H9 (cell line): ENCODE measurements around the gene ARHGAP35. TPM values are rescaled to one million over a fixed set of nuclear protein-coding genes. Genes with fewer than 3 reads are reported as not detected.

Experiments
- DNase-seq: peaks from one replicate; pipeline ENCODE4 v3.0.0-alpha.2; 2017
- H2AFZ ChIP-seq: one replicate; pipeline ENCODE4 v1.6.1; 2013; ENCODE audit warnings: mild to moderate bottlenecking, low read length, control low read depth, moderate library complexity
- H2AK5ac ChIP-seq: 2 replicates; pipeline ENCODE4 v1.6.1; 2013; ENCODE audit warnings: low read length, control low read depth, mixed read lengths; ENCODE audit not compliant: insufficient read length
- H2BK120ac ChIP-seq: one replicate; pipeline ENCODE4 v1.6.1; 2013; ENCODE audit warnings: low read depth, mild to moderate bottlenecking, low read length, control low read depth, inconsistent platforms; ENCODE audit not compliant: poor library complexity, severe bottlenecking
- H2BK12ac ChIP-seq: 2 replicates; pipeline ENCODE4 v1.6.1; 2013; ENCODE audit warnings: low read length, control low read depth, mixed read lengths, low read depth; ENCODE audit not compliant: insufficient read length
- H2BK15ac ChIP-seq: 2 replicates; pipeline ENCODE4 v1.6.1; 2013; ENCODE audit warnings: low read depth, low read length, control low read depth
- H2BK20ac ChIP-seq: one replicate; pipeline ENCODE4 v1.6.1; 2013; ENCODE audit warnings: low read depth, mild to moderate bottlenecking, low read length, control low read depth, inconsistent platforms; ENCODE audit not compliant: poor library complexity, severe bottlenecking
- H2BK5ac ChIP-seq: 2 replicates; pipeline ENCODE4 v1.6.1; 2013; ENCODE audit warnings: low read length, control low read depth, mixed read lengths; ENCODE audit not compliant: insufficient read length
- H3K14ac ChIP-seq: 2 replicates; pipeline ENCODE4 v1.6.1; 2013; ENCODE audit warnings: low read length, control low read depth; ENCODE audit not compliant: insufficient read depth
- H3K18ac ChIP-seq: 2 replicates; pipeline ENCODE4 v1.6.1; 2013; ENCODE audit warnings: low read depth, mild to moderate bottlenecking, mixed read lengths, low read length, control low read depth; ENCODE audit not compliant: insufficient read length
- H3K23ac ChIP-seq: 2 replicates; pipeline ENCODE4 v1.6.1; 2013; ENCODE audit warnings: low read length, control low read depth, mixed read lengths, low read depth; ENCODE audit not compliant: insufficient read length
- H3K23me2 ChIP-seq: 2 replicates; pipeline ENCODE4 v1.6.1; 2013; ENCODE audit warnings: low read depth, mild to moderate bottlenecking, mixed read lengths, low read length, control low read depth; ENCODE audit not compliant: insufficient read length, poor library complexity, severe bottlenecking
- H3K27ac ChIP-seq: 2 replicates; pipeline ENCODE4 v1.5.1; 2013; ENCODE audit warnings: low read length, control low read depth, mixed read lengths, low read depth; ENCODE audit not compliant: insufficient read length
- H3K27me3 ChIP-seq: 2 replicates; pipeline ENCODE4 v1.6.1; 2013; ENCODE audit warnings: low read length, control low read depth, inconsistent platforms; ENCODE audit not compliant: insufficient read depth
- H3K4ac ChIP-seq: 2 replicates; pipeline ENCODE4 v1.6.1; 2013; ENCODE audit warnings: low read depth, mild to moderate bottlenecking, control low read depth, inconsistent platforms, low read length, moderate library complexity
- H3K4me1 ChIP-seq: 2 replicates; pipeline ENCODE4 v1.6.1; 2013; ENCODE audit warnings: low read length, control low read depth, inconsistent platforms; ENCODE audit not compliant: insufficient read depth
- H3K4me2 ChIP-seq: 2 replicates; pipeline ENCODE4 v1.6.1; 2013; ENCODE audit warnings: low read length, control low read depth, mixed read lengths; ENCODE audit not compliant: insufficient read length, insufficient read depth
- H3K56ac ChIP-seq: 2 replicates; pipeline ENCODE4 v1.6.1; 2013; ENCODE audit warnings: low read depth, mild to moderate bottlenecking, mixed read lengths, low read length, control low read depth; ENCODE audit not compliant: insufficient read length
- H3K79me1 ChIP-seq: 2 replicates; pipeline ENCODE4 v1.6.1; 2013; ENCODE audit warnings: low read depth, mild to moderate bottlenecking, moderate library complexity, low read length, control low read depth, inconsistent platforms; ENCODE audit not compliant: insufficient read depth, poor library complexity, severe bottlenecking
- H3K79me2 ChIP-seq: 2 replicates; pipeline ENCODE4 v1.6.1; 2013; ENCODE audit warnings: low read length, control low read depth, inconsistent platforms; ENCODE audit not compliant: insufficient read depth
- H3K9ac ChIP-seq: 2 replicates; pipeline ENCODE4 v1.6.1; 2013; ENCODE audit warnings: low read length, control low read depth, mixed read lengths; ENCODE audit not compliant: insufficient read length; ENCODE audit errors: extremely low read depth
- H3K9me3 ChIP-seq: one replicate; pipeline ENCODE4 v1.6.1; 2013; ENCODE audit warnings: low read depth, low read length, inconsistent platforms; ENCODE audit not compliant: control insufficient read depth
- H3T11ph ChIP-seq: one replicate; pipeline ENCODE4 v1.6.1; 2013; ENCODE audit warnings: mild to moderate bottlenecking, low read length, control low read depth, inconsistent platforms
- H4K20me1 ChIP-seq: one replicate; pipeline ENCODE4 v1.6.1; 2013; ENCODE audit not compliant: control insufficient read depth, insufficient read length, insufficient read depth
- H4K5ac ChIP-seq: 2 replicates; pipeline ENCODE4 v1.6.1; 2013; ENCODE audit warnings: low read depth, mild to moderate bottlenecking, mixed read lengths, low read length, control low read depth; ENCODE audit not compliant: insufficient read length
- H4K8ac ChIP-seq: replicated peaks from 2 replicates; pipeline ENCODE4 v1.6.1; 2013; ENCODE audit warnings: low read length, control low read depth, mixed read lengths, low read depth; ENCODE audit not compliant: insufficient read length
- H4K91ac ChIP-seq: 2 replicates; pipeline ENCODE4 v1.6.1; 2013; ENCODE audit warnings: low read depth, mild to moderate bottlenecking, moderate library complexity, mixed read lengths, low read length, control low read depth; ENCODE audit not compliant: insufficient read length
- H3K27ac Mint-ChIP-seq, 3 experiments: 2 replicates in 2 of 3; 3 replicates in 1 of 3; pipeline ENCODE4 v1.8.0; 2020 to 2021; ENCODE audit warnings: mixed read lengths in 3 of 3, mild to moderate bottlenecking in 1 of 3, moderate library complexity in 1 of 3
- H3K27me3 Mint-ChIP-seq: 2 replicates; pipeline ENCODE4 v1.8.0; 2021; ENCODE audit warnings: low read depth, mild to moderate bottlenecking, moderate library complexity, mixed read lengths
- H3K36me3 Mint-ChIP-seq, 3 experiments: 2 replicates in 2 of 3; 3 replicates in 1 of 3; pipeline ENCODE4 v1.8.0; 2020 to 2021; ENCODE audit warnings: low read depth in 3 of 3, mixed read lengths in 3 of 3; ENCODE audit not compliant: insufficient read depth in 1 of 3
- H3K4me1 Mint-ChIP-seq, 2 experiments: 2 replicates each; pipeline ENCODE4 v1.8.0; 2020; ENCODE audit warnings: mixed read lengths in 2 of 2
- H3K4me3 Mint-ChIP-seq, 2 experiments: 2 replicates in 1 of 2; 3 replicates in 1 of 2; pipeline ENCODE4 v1.8.0; 2020 to 2021; ENCODE audit warnings: mild to moderate bottlenecking in 2 of 2, mixed read lengths in 2 of 2, moderate library complexity in 1 of 2
- H3K9me3 Mint-ChIP-seq, 2 experiments: 2 replicates in 1 of 2; 3 replicates in 1 of 2; pipeline ENCODE4 v1.8.0; 2020; ENCODE audit warnings: mild to moderate bottlenecking in 2 of 2, mixed read lengths in 2 of 2, moderate library complexity in 1 of 2
- WGBS: extraction: QIAGEN DNeasy Blood & Tissue Kit; methylation state at CpG from one replicate; pipeline ENCODE4 v1.1.7; 2013; ENCODE audit warnings: missing lambda C conversion rate, low lambda C conversion rate, mixed read lengths; ENCODE audit not compliant: insufficient read length; ENCODE audit errors: extremely low coverage; 5-methylcytosine and 5-hydroxymethylcytosine counted together
- total RNA-seq: library from RNA; stranded (reverse); gene quantifications from 2 replicates; pipeline ENCODE4 v1.2.1, GENCODE V29; 2021
- TF ChIP-seq, protein P1 (sequence below): fragments of 200-600 bp; sonication (generic); conservative IDR thresholded peaks from 3 replicates; pipeline ENCODE4 v1.8.0; 2021; ENCODE audit warnings: antibody characterized with exemption, mild to moderate bottlenecking

Gene ARHGAP35
- total RNA-seq, 1 experiment from 2014 or later = 49.8 TPM

GRCh38 chr19:46907880-46908279 lies 47.1 kb downstream of the ARHGAP35 start:
- H3K4me1 Mint-ChIP-seq = peaks cover 20 to 27% of the 10 kb centered on the region in 2 experiments
- Histone ChIP-seq H3K27ac (no peak overlapping the region), H3K4me1 (peaks cover 6% of the 10 kb centered on the region; the same call in 1 of the 2 replicates), H3K27me3 (no peaks in the 10 kb centered on the region), H3K9me3 (no peaks in the 10 kb centered on the region), H2BK5ac (no peak overlapping the region), H4K5ac (no peak overlapping the region), H3K14ac (no peak overlapping the region), H2BK12ac (no peak overlapping the region), H3T11ph (no peak overlapping the region), H3K79me2 (no peaks in the 10 kb centered on the region; the same call in 1 of the 2 replicates), H4K8ac (no peak overlapping the region), H4K91ac (no peak overlapping the region), H2BK15ac (no peak overlapping the region), H3K4me2 (no peak overlapping the region), H3K18ac (no peak overlapping the region), H4K20me1 (no peaks in the 10 kb centered on the region), H3K79me1 (peaks cover 3% of the 10 kb centered on the region), H3K23me2 (no peaks in the 10 kb centered on the region), H2AK5ac (no peak overlapping the region), H2BK20ac (no peak overlapping the region), H3K23ac (no peak overlapping the region), H3K4ac (no peak overlapping the region), H2BK120ac (no peak overlapping the region), H2AFZ (no peak overlapping the region), H3K9ac (no peak overlapping the region), H3K56ac (no peak overlapping the region)
- TF ChIP-seq, protein P1, sequence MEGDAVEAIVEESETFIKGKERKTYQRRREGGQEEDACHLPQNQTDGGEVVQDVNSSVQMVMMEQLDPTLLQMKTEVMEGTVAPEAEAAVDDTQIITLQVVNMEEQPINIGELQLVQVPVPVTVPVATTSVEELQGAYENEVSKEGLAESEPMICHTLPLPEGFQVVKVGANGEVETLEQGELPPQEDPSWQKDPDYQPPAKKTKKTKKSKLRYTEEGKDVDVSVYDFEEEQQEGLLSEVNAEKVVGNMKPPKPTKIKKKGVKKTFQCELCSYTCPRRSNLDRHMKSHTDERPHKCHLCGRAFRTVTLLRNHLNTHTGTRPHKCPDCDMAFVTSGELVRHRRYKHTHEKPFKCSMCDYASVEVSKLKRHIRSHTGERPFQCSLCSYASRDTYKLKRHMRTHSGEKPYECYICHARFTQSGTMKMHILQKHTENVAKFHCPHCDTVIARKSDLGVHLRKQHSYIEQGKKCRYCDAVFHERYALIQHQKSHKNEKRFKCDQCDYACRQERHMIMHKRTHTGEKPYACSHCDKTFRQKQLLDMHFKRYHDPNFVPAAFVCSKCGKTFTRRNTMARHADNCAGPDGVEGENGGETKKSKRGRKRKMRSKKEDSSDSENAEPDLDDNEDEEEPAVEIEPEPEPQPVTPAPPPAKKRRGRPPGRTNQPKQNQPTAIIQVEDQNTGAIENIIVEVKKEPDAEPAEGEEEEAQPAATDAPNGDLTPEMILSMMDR = no peak
- peaks cover 0 to 5% (median 2%) of the 10 kb centered on the region in 3 experiments; a peak in 3 of 7 replicates for H3K36me3 Mint-ChIP-seq
- no peak overlapping the region for H3K27ac Mint-ChIP-seq
- H3K4me3 Mint-ChIP-seq = no peak overlapping the region
- DNase-seq = no peak
- WGBS = no CpG with 5 or more reads among the region's 4 CpGs
- H3K9me3 Mint-ChIP-seq = no peaks in the 10 kb centered on the region
- no peaks in the 10 kb centered on the region for H3K27me3 Mint-ChIP-seq
